GM12878 (cell line): ENCODE results near the gene INSC. TPM values are rescaled to one million over a fixed set of nuclear protein-coding genes. Genes with fewer than 3 reads are reported as not detected.

Source experiments
- JUND ChIP-seq: IDR thresholded peaks from 2 replicates; pipeline ENCODE4 v1.6.1; 2012; ENCODE audit warnings: low read depth, mild to moderate bottlenecking, low read length, improper control_type of control experiment, moderate library complexity
- PAX8 ChIP-seq: fragments of 450-650 bp; IDR thresholded peaks from 2 replicates; pipeline ENCODE4 v1.6.1; 2017; ENCODE audit warnings: mild to moderate bottlenecking, moderate library complexity
- PML ChIP-seq: IDR thresholded peaks from 2 replicates; pipeline ENCODE4 v1.6.1; 2012; ENCODE audit warnings: low read length, inconsistent platforms
- USF2 ChIP-seq: IDR thresholded peaks from 2 replicates; pipeline ENCODE4 v1.6.1; 2011; ENCODE audit warnings: low read depth, low read length, improper control_type of control experiment, borderline replicate concordance
- ZBTB11 ChIP-seq: fragments of 450-650 bp; formaldehyde crosslinking; IDR thresholded peaks from 2 replicates; pipeline ENCODE4 v1.5.0; 2022; ENCODE audit warnings: mild to moderate bottlenecking, missing genetic modification characterization
- polyA plus RNA-seq, 11 experiments: library from polyadenylated mRNA; depleted of rRNA in 4 of 11; unstranded in 6 of 11; stranded (reverse) in 5 of 11; fragments of >200 nt; fragmentation: Nextera tagmentation in 4 of 11; fragmentation: Illumina TruSeq in 1 of 11; extraction: Ambion mirVana in 4 of 11; extraction: Trizol in 1 of 11; gene quantifications; 1 replicate in 1 of 11; 2 replicates in 10 of 11; pipeline versions ENCODE4 v1.2.1 to v1.2.3, GENCODE V29; 2011 to 2016; ENCODE audit warnings: inconsistent platforms in 2 of 11, missing spikeins in 2 of 11, low read depth in 1 of 11
- total RNA-seq, 4 experiments: library from RNA; depleted of rRNA in 3 of 4; stranded (reverse); fragments of >200 nt in 3 of 4; fragmentation: Illumina TruSeq in 1 of 4; extraction: Trizol in 1 of 4; gene quantifications; 2 replicates each; pipeline versions ENCODE4 v1.2.1 to v1.2.3, GENCODE V29; 2013 to 2021
- TF ChIP-seq, protein P1 (sequence below): fragments of 450-650 bp; IDR thresholded peaks from 2 replicates; pipeline ENCODE4 v1.6.1; 2017; ENCODE audit warnings: borderline replicate concordance
- TF ChIP-seq, protein P2 (sequence below): fragments of 450-650 bp; IDR thresholded peaks from 2 replicates; pipeline ENCODE4 v1.6.1; 2017; ENCODE audit warnings: mild to moderate bottlenecking, moderate library complexity

INSC gene
- total and polyA plus RNA-seq, 10 of the 15 experiments (the other 5 are each of a cell fraction or from before 2014, with no cell fraction given) = 0.13 to 0.33 TPM; not detected in 8

DNA sequence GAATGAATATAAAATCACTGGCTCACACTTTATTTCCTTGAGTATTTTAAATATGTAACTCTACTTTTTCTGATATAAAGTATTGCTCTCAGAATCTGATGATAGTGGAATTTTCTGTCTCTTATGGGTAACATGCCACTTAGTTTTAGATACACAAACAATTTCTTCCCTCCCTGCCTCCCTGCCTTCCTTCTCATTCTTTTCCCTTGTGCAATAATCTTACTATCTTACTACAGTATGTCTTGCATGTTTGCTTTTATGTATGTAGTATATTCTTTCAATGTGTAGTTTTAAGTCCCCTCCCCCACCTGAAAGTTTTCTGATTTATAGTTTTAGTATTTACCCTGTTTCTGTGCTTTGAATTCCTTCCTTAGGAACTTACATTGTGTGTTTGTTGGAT is 48.4 kb downstream of the INSC start (continued):
- TF ChIP-seq USF2 (no peak), ZBTB11 (no peak), PML (no peak), PAX8 (no peak), JUND (no peak)
- TF ChIP-seq, protein P1, sequence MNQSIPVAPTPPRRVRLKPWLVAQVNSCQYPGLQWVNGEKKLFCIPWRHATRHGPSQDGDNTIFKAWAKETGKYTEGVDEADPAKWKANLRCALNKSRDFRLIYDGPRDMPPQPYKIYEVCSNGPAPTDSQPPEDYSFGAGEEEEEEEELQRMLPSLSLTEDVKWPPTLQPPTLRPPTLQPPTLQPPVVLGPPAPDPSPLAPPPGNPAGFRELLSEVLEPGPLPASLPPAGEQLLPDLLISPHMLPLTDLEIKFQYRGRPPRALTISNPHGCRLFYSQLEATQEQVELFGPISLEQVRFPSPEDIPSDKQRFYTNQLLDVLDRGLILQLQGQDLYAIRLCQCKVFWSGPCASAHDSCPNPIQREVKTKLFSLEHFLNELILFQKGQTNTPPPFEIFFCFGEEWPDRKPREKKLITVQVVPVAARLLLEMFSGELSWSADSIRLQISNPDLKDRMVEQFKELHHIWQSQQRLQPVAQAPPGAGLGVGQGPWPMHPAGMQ = no peak
- TF ChIP-seq, protein P2, sequence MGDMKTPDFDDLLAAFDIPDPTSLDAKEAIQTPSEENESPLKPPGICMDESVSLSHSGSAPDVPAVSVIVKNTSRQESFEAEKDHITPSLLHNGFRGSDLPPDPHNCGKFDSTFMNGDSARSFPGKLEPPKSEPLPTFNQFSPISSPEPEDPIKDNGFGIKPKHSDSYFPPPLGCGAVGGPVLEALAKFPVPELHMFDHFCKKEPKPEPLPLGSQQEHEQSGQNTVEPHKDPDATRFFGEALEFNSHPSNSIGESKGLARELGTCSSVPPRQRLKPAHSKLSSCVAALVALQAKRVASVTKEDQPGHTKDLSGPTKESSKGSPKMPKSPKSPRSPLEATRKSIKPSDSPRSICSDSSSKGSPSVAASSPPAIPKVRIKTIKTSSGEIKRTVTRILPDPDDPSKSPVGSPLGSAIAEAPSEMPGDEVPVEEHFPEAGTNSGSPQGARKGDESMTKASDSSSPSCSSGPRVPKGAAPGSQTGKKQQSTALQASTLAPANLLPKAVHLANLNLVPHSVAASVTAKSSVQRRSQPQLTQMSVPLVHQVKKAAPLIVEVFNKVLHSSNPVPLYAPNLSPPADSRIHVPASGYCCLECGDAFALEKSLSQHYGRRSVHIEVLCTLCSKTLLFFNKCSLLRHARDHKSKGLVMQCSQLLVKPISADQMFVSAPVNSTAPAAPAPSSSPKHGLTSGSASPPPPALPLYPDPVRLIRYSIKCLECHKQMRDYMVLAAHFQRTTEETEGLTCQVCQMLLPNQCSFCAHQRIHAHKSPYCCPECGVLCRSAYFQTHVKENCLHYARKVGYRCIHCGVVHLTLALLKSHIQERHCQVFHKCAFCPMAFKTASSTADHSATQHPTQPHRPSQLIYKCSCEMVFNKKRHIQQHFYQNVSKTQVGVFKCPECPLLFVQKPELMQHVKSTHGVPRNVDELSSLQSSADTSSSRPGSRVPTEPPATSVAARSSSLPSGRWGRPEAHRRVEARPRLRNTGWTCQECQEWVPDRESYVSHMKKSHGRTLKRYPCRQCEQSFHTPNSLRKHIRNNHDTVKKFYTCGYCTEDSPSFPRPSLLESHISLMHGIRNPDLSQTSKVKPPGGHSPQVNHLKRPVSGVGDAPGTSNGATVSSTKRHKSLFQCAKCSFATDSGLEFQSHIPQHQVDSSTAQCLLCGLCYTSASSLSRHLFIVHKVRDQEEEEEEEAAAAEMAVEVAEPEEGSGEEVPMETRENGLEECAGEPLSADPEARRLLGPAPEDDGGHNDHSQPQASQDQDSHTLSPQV = no peak
